Small intestine (tissue), 7 donors: Measurements from ENCODE around the gene PIP5K1B. TPM values are rescaled to one million over a fixed set of nuclear protein-coding genes. Genes with fewer than 3 reads are reported as not detected.

Experiments used
- DNase-seq, 2 donors: peaks; one replicate each; pipeline versions ENCODE4 v3.0.0 to v3.0.0-alpha.2; 2013
- FAIRE-seq: peaks from 2 replicates; lab custom pipeline; 2012; peaks lifted over from hg19 to GRCh38; lab: Jason Lieb, UNC
- H3K27ac ChIP-seq, 3 donors: one replicate each; pipeline ENCODE4 v1.5.1; 2013; ENCODE audit warnings: low read length in 2 of 3, mild to moderate bottlenecking in 2 of 3, control low read depth in 1 of 3, inconsistent platforms in 1 of 3, low read depth in 1 of 3, moderate library complexity in 1 of 3
- H3K27me3 ChIP-seq, 3 donors: one replicate each; pipeline ENCODE4 v1.6.1; 2013; ENCODE audit warnings: low read length in 3 of 3, inconsistent platforms in 1 of 3; ENCODE audit not compliant: control insufficient read depth in 3 of 3, insufficient read depth in 3 of 3
- H3K36me3 ChIP-seq, 3 donors: one replicate each; pipeline ENCODE4 v1.6.1; 2013; ENCODE audit warnings: low read length in 3 of 3, inconsistent platforms in 1 of 3, low read depth in 1 of 3, mild to moderate bottlenecking in 1 of 3, moderate library complexity in 1 of 3; ENCODE audit not compliant: control insufficient read depth in 3 of 3, insufficient read depth in 2 of 3
- H3K4me1 ChIP-seq, 3 donors: one replicate each; pipeline ENCODE4 v1.6.1; 2013; ENCODE audit warnings: low read length in 2 of 3, inconsistent platforms in 1 of 3, low read depth in 1 of 3, mild to moderate bottlenecking in 1 of 3, moderate library complexity in 1 of 3; ENCODE audit not compliant: control insufficient read depth in 3 of 3, insufficient read depth in 2 of 3
- H3K4me3 ChIP-seq, 3 donors: one replicate each; pipeline ENCODE4 v1.5.1; 2013; ENCODE audit warnings: low read length in 3 of 3, control low read depth in 1 of 3, inconsistent platforms in 1 of 3, low read depth in 1 of 3, mild to moderate bottlenecking in 1 of 3, moderate library complexity in 1 of 3
- H3K9me3 ChIP-seq, 2 donors: one replicate each; pipeline ENCODE4 v1.6.1; 2013; ENCODE audit warnings: low read depth in 1 of 2, low read length in 1 of 2; ENCODE audit not compliant: control insufficient read depth in 2 of 2, insufficient read depth in 1 of 2
- WGBS, 3 donors: extraction: QIAGEN DNeasy Blood & Tissue Kit; methylation state at CpG; one replicate each; pipeline ENCODE4 v1.1.7; 2013; 5-methylcytosine and 5-hydroxymethylcytosine counted together
- polyA plus RNA-seq, 4 donors: library from polyadenylated mRNA; stranded (reverse) in 3 of 4; unstranded in 1 of 4; fragments of 200-250 nt in 3 of 4; fragments of 120-200 nt in 1 of 4; gene quantifications; one replicate each; pipeline versions ENCODE4 v1.2.1 to v1.2.3, GENCODE V29; 2013
- donor health status: healthy with polysubstance abuse.
- donor health status: control.
- donor health status: control.
- donor health status: Bipolar disorder and iron deficiency.
- donor health status: healthy.

The PIP5K1B gene
- polyA plus RNA-seq, 4 donors, result 28.8 to 58.0 (median 49.7) TPM

DNA sequence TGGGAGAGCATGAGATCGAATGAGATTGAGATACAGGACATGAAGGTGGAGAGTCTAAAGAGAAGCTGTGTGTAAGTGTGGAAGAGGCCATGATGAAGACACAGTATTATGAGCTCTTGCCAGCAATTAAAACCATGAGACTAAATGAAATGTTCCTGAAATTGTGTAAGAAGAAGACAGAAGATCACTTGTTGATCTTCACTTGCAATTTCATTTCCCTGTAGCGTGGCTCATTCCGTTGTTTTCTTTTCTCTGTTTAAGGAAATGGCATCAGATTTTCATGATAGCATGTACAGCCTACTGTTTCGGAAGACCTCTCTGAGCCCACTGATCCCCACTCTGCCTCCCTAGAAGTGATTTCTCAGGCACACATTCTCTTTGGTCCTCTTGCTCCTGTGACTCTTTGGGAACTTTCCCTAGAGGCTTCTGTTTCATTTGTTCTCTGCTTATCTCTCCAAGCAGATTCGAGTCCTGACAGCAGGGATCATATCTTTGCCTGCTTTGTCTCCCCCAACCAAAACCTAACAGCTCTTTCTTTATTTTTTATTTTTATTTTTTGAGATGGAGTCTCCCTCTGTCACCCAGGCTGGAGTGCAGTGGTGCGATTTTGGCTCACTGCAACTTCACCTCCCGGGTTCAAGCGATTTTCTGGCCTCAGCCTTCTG, 16.8 kb downstream of the PIP5K1B start:
- 86 to 88% (median 88%) methylated on average over 8 of the region's 8 CpGs for WGBS, 3 donors
- no peak for FAIRE-seq

GRCh38 chr9:68725070-68725469, 20.0 kb downstream of the PIP5K1B start:
- H3K4me1 ChIP-seq, result peaks cover under 1 to 18% (median 1%) of the 10 kb centered on the region in 3 donors
- WGBS, 3 donors, result 68 to 73% (median 72%) methylated on average over 3 of the region's 3 CpGs
- no peaks in the 10 kb centered on the region for H3K9me3 ChIP-seq
- no peaks in the 10 kb centered on the region for H3K27me3 ChIP-seq
- no peak for DNase-seq
- FAIRE-seq, result no peak
- peaks cover 0 to 6% (median 0%) of the 10 kb centered on the region in 3 donors for H3K36me3 ChIP-seq
- no peak overlapping the region for H3K27ac ChIP-seq
- no peak overlapping the region for H3K4me3 ChIP-seq

More for the DNA sequence above, 16.8 kb downstream of the PIP5K1B start:
- no peak for DNase-seq
- H3K36me3 ChIP-seq, result peaks cover 0 to 4% (median 0%) of the 10 kb centered on the region in 3 donors
- peaks cover 0 to 35% (median 11%) of the 10 kb centered on the region in 3 donors for H3K4me1 ChIP-seq
- no peaks in the 10 kb centered on the region for H3K27me3 ChIP-seq
- H3K9me3 ChIP-seq, result no peaks in the 10 kb centered on the region
- H3K27ac ChIP-seq, result peak overlapping the region in 1 of 3 donors; percentile 31
- H3K4me3 ChIP-seq, result no peak overlapping the region

GRCh38 chr9:68726489-68726888, 21.4 kb downstream of the PIP5K1B start:
- H3K4me1 ChIP-seq, result peaks cover under 1 to 20% (median 1%) of the 10 kb centered on the region in 3 donors
- no peaks in the 10 kb centered on the region for H3K27me3 ChIP-seq
- no peak overlapping the region for H3K4me3 ChIP-seq
- H3K36me3 ChIP-seq, result peaks cover 0 to 6% (median 0%) of the 10 kb centered on the region in 3 donors
- FAIRE-seq, result no peak
- no peak for DNase-seq
- H3K9me3 ChIP-seq, result no peaks in the 10 kb centered on the region
- WGBS, 3 donors, result 90 to 95% (median 91%) methylated on average over 5 of the region's 5 CpGs
- no peak overlapping the region for H3K27ac ChIP-seq

GRCh38 chr9:68727636-68728035, 22.6 kb downstream of the PIP5K1B start:
- Histone ChIP-seq H3K4me1 (peaks cover 1 to 29% (median 7%) of the 10 kb centered on the region in 3 donors), H3K4me3 (no peak overlapping the region), H3K9me3 (no peaks in the 10 kb centered on the region), H3K27ac (no peak overlapping the region), H3K27me3 (no peaks in the 10 kb centered on the region), H3K36me3 (peaks cover 0 to 2% (median 0%) of the 10 kb centered on the region in 3 donors)
- FAIRE-seq (no peak), DNase-seq (no peak)
- 76 to 86% (median 84%) methylated on average over 2 of the region's 2 CpGs for WGBS, 3 donors

- DNase-seq, result peak in 1 of 2 donors; percentile 61
- Histone ChIP-seq H3K27ac (peak overlapping the region in 2 of 3 donors; percentile 48 to 91), H3K4me3 (no peak overlapping the region), H3K27me3 (no peaks in the 10 kb centered on the region), H3K9me3 (no peaks in the 10 kb centered on the region), H3K36me3 (peaks cover 0 to 2% (median 0%) of the 10 kb centered on the region in 3 donors), H3K4me1 (peaks cover 5 to 36% (median 8%) of the 10 kb centered on the region in 3 donors)
- 58 to 73% (median 63%) methylated on average over 1 of the region's 1 CpG for WGBS, 3 donors
- FAIRE-seq, result no peak
Observed at GRCh38 chr9:68728731-68729130, 23.7 kb downstream of the PIP5K1B start.

DNA sequence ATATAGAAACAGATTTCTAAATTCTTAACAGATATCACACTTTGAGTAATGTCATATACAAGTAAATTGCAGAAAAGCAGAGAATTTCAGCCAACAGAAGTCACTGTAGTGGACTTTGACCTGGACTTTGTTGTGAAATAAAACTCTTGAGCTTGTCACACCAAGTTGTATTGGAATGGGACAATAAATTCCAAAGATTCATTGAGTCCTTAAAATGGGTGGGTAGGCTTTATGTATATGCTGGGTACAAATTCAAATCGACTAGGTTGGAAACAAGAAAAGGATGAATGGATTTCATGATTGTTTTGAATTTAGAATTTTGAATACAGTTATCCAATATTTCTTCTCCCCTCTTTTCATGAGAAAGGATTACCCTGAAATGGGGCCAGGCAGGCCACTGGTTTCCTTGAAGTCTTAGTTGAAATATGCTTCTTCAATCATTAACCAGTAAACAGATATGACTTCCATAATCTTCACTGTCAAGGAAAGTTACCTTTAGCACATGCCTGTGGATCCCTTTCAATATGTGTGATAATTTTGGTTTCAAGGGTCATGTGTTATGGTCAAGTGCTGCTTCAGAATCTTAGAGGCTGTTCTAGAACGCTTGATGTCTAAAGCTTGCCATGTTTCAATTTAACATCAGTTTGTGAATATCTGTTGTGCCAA, 25.7 kb downstream of the PIP5K1B start:
- Histone ChIP-seq H3K27ac (peak overlapping the region; percentile 71 to 91 (median 72)), H3K4me3 (no peak overlapping the region), H3K36me3 (peaks cover 0 to 4% (median 0%) of the 10 kb centered on the region in 3 donors), H3K4me1 (peaks cover 8 to 49% (median 14%) of the 10 kb centered on the region in 3 donors), H3K9me3 (no peaks in the 10 kb centered on the region), H3K27me3 (no peaks in the 10 kb centered on the region)
- 13 to 59% (median 32%) methylated on average over 2 of the region's 2 CpGs for WGBS, 3 donors
- FAIRE-seq, result no peak
- DNase-seq, result peak; percentile 92 to 95

GRCh38 chr9:68731857-68732256, 26.8 kb downstream of the PIP5K1B start:
- FAIRE-seq (no peak), DNase-seq (peak; percentile 70 to 80)
- no peak overlapping the region for H3K4me3 ChIP-seq
- H3K9me3 ChIP-seq, result no peaks in the 10 kb centered on the region
- 20 to 49% (median 43%) methylated on average over 5 of the region's 5 CpGs for WGBS, 3 donors
- peaks cover 10 to 54% (median 18%) of the 10 kb centered on the region in 3 donors for H3K4me1 ChIP-seq
- no peaks in the 10 kb centered on the region for H3K27me3 ChIP-seq
- H3K27ac ChIP-seq, result peak overlapping the region; percentile 71 to 91 (median 72)
- H3K36me3 ChIP-seq, result peaks cover 0 to 7% (median 0%) of the 10 kb centered on the region in 3 donors

DNA sequence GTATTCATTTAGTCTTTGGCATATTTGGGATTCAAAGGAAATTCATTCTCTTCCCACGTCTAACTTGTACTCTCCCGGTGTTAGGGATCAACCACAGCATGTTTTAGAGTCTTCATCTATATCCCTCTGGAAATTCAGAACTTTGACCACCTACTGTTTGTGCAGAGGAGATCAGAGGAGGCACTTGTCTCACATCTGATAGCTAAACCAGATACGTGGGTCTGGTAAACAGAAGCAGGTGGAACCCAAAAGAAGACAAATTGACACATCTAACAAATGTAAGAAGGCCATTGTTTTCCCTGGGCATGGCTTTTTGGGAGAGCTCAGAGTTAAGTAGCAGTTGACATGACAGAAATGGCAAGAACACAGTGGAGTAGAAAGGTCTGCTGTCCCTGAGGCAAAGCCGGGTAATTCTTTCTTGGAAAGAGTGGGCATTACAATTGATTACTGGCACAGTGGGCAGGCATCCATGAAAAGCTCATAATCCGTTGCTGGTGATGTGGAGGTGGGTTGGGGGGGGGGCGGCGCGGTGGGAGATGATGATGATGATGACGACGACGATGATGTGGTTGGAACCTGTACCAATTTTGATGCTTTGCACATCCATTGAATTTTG, 27.5 kb downstream of the PIP5K1B start:
- WGBS, 3 donors, result 48 to 76% (median 62%) methylated on average over 11 of the region's 11 CpGs
- Histone ChIP-seq H3K4me1 (peaks cover 10 to 54% (median 18%) of the 10 kb centered on the region in 3 donors), H3K4me3 (no peak overlapping the region), H3K9me3 (no peaks in the 10 kb centered on the region), H3K36me3 (peaks cover 0 to 7% (median 0%) of the 10 kb centered on the region in 3 donors), H3K27me3 (no peaks in the 10 kb centered on the region), H3K27ac (peak overlapping the region; percentile 71 to 91 (median 74))
- DNase-seq, result peak; percentile 41 to 50
- no peak for FAIRE-seq
